AG20443 (cell line): ENCODE results near the gene RGS5.
"Not testable (repeated sequence)": the region's sequence is repeated elsewhere in the genome, so short reads cannot be mapped to it uniquely, and the experiment has no call there.

Source experiments
- DNase-seq: peaks from one replicate; pipeline ENCODE4 v3.0.0; 2012; ENCODE audit warnings: low spot score, mixed read lengths

The RGS5 gene

GRCh38 chr1:163202833-163203451 is at the start of gene RGS5:
RGS5 (minus strand) TSS chr1:163202916; CDS start chr1:163202835, 81 bp downstream.
- peak; percentile 42 for DNase-seq

GRCh38 chr1:163250382-163250974 is 47.8 kb upstream of the RGS5 start:
- no peak for DNase-seq

DNA sequence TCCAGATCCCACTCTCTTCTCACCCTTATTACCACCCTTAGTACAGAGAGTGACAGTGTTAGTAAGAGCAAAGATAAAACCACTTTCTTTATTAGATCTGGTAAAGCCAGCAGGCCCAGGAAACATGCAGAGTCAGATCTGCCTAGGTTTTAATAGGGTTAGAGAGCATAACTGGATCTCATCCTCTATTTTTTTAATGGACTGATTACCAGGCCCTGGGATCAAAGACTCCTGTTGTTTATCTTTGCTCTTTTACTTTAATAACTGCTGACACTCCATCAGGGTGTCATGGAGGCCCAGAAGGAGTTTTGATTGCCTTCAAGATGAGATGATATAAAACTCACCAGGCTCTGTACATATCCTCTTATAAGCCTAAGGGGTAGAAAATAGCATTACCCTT is 45.3 kb upstream of the RGS5 start:
- DNase-seq: no peak

GRCh38 chr1:163244648-163245047 is 41.9 kb upstream of the RGS5 start:
- DNase-seq: not testable (repeated sequence)

- DNase-seq: no peak
These were observed 39.0 kb upstream of the RGS5 start for GRCh38 chr1:163241746-163242145.

DNA sequence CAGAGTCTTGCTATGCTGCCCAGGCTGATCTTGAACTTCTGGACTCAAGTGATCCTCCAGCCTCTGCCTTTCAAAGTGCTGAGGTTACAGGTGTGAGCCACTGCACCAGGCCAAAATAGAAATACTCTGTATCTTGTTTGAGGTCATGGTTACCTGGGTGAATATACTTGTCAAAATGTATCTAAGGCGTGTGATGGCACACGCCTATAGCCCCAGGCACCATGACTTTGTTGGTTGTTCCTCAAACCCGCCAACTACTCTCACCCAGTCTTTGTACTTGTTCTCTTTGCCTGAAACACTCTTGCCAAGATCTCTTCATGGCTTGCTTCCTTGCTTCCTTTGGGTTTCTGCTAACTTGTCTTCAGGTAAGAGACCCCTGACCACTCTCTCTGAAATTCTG is 38.0 kb upstream of the RGS5 start:
- DNase-seq: no peak

GRCh38 chr1:163233643-163234042 is 30.9 kb upstream of the RGS5 start:
- DNase-seq: not testable (repeated sequence)

DNA sequence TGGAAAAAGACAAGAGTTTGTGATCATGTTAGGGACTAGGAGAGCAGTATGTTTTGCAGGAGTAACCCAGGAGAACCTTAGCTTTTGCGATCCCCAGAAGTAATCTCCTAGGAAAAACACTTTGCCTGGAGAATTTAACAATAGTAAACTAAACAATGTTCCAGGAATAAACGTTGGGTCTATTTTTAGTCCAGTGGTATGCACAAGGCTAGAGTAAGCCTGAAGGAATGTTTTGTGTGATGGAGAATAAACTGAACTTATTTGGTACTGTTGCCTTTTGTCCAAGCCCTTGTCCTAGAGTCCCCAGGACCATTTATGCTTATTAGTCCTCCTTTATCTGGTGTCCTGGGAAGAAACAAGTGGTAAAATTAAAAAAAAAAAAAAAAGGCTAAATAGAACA is 28.7 kb upstream of the RGS5 start:
- DNase-seq: peak; percentile 66

DNA sequence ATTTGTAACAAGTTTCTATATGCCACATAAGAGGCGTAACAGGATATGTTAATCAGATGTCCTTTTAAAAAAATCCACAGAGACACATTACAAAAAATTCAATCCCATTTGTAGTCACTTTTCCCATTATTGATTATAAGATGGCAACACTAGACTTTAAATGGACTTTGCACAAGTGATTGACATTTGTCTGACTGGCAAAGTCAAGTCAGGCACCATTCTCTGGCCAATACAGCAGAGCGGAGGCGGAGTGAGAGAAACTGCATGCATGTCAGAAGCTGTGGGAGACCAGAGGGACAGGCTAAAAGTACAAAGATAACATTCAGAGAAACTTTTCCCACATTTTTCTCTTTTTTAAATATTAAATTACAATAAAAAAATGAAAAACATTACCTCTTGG is 28.1 kb upstream of the RGS5 start:
- DNase-seq: no peak

DNA sequence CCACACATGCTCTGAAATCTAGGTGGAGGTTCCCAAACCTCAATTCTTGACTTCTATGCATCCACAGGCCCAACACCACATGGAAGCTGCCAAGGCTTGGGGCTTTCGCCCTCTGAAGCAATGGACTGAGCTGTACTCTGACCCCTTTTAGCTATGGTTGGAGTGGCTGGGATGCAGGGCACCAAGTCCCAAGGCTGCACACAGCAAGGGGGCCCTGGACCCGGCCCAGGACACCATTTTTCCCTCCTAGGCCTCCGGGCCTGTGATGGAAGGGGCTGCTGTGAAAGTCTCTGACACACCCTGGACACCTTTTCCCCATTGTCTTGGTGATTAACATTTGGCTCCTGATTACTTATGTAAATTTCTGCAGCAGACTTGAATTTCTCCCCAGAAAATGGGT is 25.6 kb upstream of the RGS5 start:
- DNase-seq: not testable (repeated sequence)

DNA sequence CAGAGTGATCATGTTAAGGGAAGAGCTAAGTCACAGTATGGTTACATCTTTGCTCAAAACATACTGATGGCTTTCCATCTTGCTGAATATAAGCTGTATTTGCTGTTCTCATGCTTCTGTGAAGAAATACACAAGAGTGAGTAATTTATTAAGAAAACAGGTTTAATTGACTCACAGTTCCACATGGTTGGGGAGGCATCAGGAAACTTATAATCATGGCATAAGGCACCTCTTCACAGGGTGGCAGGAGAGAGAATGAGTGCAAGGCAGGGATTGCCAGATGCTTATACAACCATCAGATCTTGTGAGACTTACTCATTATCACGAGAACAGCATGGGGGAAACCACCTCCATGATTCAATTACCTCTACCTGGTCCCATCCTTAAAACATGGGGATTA is 24.4 kb upstream of the RGS5 start:
- DNase-seq: no peak

DNA sequence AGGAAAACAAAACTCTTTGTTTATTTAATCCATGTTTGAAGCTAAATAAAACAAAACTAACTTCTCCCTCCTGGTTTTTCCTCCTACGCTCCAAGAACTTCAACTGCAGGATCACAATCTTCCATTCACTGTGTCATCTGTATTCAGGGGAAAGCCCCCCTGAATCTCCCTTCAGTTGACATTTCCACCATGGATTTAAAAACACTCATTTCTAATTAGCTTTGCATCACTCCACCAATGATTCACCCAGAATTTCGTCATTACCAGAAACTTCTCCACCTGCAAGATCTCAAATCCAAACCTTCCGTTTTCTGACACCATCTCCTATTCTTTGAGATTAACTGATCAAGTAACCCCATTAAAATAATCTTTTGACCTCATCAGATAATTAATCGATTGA is 10.9 kb upstream of the RGS5 start:
- no peak for DNase-seq

DNA sequence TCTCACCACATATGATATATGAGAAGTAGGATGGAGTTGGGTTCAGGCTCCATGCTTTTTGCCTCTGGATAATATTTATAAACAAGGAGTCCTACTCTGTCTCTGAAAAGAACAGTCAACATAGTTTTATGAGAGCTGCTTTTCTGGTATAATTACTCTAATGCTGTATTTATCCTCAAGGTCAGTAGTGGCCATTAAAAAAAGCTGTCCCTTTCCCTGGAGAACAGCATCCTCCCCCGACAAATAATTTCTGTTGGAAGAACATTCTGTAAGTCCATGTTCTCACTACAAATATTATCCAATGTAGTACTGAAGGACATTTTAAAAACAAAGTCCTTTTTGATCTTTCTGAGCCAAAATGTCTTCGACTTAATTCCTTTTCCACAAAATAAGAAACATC is 9.0 kb upstream of the RGS5 start:
- DNase-seq: no peak

- DNase-seq: peak; percentile 16
These were observed 2.8 kb upstream of the RGS5 start for GRCh38 chr1:163205513-163205912.

GRCh38 chr1:163203561-163203960 is 845 bp upstream of the RGS5 start:
- no peak for DNase-seq

DNA sequence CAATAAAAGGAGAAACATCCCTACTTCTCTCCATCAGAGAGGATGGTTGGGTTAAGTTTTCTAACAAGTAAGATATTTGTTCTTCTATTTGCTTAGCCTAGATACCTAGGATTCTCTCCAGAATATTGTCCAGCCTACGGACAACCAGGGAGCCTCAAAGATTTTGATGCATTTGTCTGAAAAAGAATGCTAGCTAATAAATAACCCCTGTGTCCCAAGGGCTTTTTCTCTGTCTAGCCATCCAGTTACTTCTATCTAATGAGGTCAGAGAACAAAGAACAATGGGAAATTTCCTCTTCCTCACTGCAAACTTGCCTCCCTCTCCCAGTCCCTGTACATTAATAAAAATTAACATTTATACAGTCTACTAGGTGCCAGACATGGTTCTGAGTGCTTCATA is 810 bp downstream of the RGS5 start:
- no peak for DNase-seq

- DNase-seq: no peak
These were observed 5.7 kb downstream of the RGS5 start for GRCh38 chr1:163197022-163197421.

- no peak for DNase-seq
These were observed 6.3 kb downstream of the RGS5 start for GRCh38 chr1:163196449-163196787.

- no peak for DNase-seq
These were observed 6.8 kb downstream of the RGS5 start for GRCh38 chr1:163195728-163196448.

DNA sequence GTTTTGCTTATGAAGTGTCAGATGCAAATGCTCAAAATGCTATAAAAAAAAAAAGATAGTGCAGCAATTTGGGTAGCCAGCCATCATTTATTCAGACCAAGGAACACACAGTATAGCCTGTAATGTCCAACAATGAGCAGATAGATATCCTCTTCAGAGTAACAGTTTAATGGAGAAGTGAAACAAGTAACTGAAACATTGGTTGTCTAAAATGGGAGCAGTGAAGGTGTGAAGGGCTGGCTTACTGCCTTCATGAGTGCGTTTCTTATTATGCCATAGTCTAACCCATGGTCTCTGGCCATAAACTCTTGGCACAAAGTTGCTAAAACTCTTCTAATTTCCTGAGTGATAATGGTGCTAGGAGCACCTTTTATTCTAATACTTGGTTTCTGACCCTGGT is 11.4 kb downstream of the RGS5 start:
- no peak for DNase-seq

DNA sequence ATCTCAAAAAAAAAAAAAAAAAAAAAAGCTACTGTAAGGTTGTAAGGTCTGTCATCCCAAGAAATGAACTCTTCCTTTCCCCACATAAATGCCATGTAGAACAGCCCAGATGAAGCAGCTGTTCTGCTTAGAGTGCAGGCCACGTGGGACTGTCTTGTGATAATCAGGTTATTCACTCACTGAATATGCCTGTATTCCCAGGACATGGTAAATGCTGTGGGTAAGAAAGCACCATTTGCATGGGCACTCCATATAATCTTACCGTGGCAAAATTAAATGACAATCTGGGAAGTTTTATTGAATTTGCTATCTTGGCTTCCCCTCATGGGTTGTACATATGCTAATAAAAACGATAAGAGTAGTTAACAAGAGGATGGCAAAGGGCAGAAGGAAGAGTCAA is 13.8 kb downstream of the RGS5 start:
- DNase-seq: no peak

DNA sequence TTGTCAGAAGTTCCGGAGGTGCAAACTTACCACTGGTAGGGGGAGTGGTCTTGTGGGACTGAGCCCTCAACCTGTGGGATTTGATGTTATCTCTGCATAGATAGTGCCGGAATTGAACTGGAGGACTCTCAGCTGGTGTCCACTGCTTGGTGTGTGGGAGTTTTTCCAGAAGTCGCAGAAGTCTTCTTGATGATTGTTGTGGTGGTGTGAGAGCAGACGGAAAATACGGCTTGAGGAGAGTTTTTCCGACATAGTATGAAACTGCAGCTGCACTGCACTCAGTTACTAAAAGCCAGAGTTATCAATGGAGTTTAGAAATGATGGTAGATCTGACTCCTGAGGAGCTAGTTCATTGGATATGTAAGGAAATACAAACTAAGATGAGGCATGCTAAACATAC is 14.9 kb downstream of the RGS5 start:
- DNase-seq: no peak

DNA sequence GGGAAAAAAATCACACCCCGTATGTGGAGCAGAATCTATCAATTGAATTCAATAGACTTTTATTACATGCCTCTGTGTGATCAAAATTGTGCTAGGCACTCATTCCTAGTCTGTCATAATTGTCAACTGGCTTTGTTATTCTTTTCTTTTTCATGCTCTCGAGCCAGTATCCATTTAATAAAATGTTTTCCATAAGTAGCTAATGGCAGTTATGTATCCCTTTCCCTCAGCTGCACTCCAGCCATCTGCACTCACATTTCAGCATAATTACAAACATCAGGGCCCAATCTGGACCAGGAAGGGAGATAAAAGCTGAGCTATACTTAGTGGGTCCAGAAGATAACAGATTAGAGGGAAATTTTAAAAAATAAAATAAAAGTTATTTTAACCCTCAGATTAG is 15.9 kb downstream of the RGS5 start:
- no peak for DNase-seq
